SK-N-SH (cell line): Measurements from ENCODE around the gene GATAD2A. TPM values are rescaled to one million over a fixed set of nuclear protein-coding genes. Genes with fewer than 3 reads are reported as not detected.
"Not testable (repeated sequence)": the region's sequence is repeated elsewhere in the genome, so short reads cannot be mapped to it uniquely, and the experiment has no call there.

Experiments used
- CTCF ChIA-PET: fragments of 300-600, 350-600 bp; formaldehyde crosslinking; extraction: SDS; loops from one replicate; lab custom pipeline; 2021; lab: Yijun Ruan, JAX
- POLR2A ChIA-PET: fragments of 350-600 bp; sonication (Branson Sonifier 250); formaldehyde crosslinking; extraction: SDS; loops from one replicate; lab custom pipeline; 2020; ENCODE audit warnings: antibody characterized with exemption, inconsistent platforms; lab: Yijun Ruan, JAX
- DNase-seq: peaks from one replicate; pipeline ENCODE4 v3.0.0; 2012
- H2AFZ ChIP-seq: fragments of 200-600 bp; sonication (generic); 2 replicates; pipeline ENCODE4 v1.8.1; 2016; ENCODE audit warnings: antibody characterized with exemption, mild to moderate bottlenecking, low read depth
- H3F3A ChIP-seq: fragments of 200-600 bp; sonication (generic); replicated peaks from 2 replicates; pipeline ENCODE3; 2016; ENCODE audit warnings: antibody characterized with exemption, mild to moderate bottlenecking; ENCODE audit not compliant: insufficient read depth
- H3K27ac ChIP-seq, 2 experiments: fragments of 200-500 bp in 1 of 2; fragments of 200-600 bp in 1 of 2; sonication (Bioruptor generic) in 1 of 2; sonication (generic), shearing (Covaris generic) in 1 of 2; 2 replicates each; pipeline versions ENCODE4 v1.5.1 to v1.6.1; 2014 to 2016; ENCODE audit warnings: low read depth in 2 of 2, inconsistent platforms in 1 of 2, low read length in 1 of 2, mild to moderate bottlenecking in 1 of 2, mixed read lengths in 1 of 2
- H3K27me3 ChIP-seq: fragments of 200-600 bp; sonication (generic), shearing (Covaris generic); 2 replicates; pipeline ENCODE4 v1.6.1; 2016; ENCODE audit warnings: mixed run types; ENCODE audit not compliant: insufficient read depth
- H3K36me3 ChIP-seq, 2 experiments: fragments of 200-500 bp in 1 of 2; fragments of 200-600 bp in 1 of 2; sonication (Bioruptor generic) in 1 of 2; sonication (generic) in 1 of 2; replicated peaks in 1 of 2; 2 replicates each; pipeline versions ENCODE3 to v1.5.1; 2014 to 2016; ENCODE audit warnings: low read length in 1 of 2, mild to moderate bottlenecking in 1 of 2; ENCODE audit not compliant: insufficient read depth in 2 of 2, control insufficient read depth in 1 of 2
- H3K4me1 ChIP-seq, 2 experiments: fragments of 200-500 bp in 1 of 2; fragments of 200-600 bp in 1 of 2; sonication (Bioruptor generic) in 1 of 2; sonication (generic), shearing (Covaris generic) in 1 of 2; 2 replicates each; pipeline versions ENCODE4 v1.5.1 to v1.6.1; 2014 to 2016; ENCODE audit warnings: low read depth in 1 of 2, low read length in 1 of 2, mixed run types in 1 of 2; ENCODE audit not compliant: insufficient read depth in 2 of 2, control insufficient read depth in 1 of 2
- H3K4me2 ChIP-seq: fragments of 200-600 bp; sonication (generic), shearing (Covaris generic); 2 replicates; pipeline ENCODE4 v1.6.1; 2017; ENCODE audit warnings: mixed run types
- H3K4me3 ChIP-seq, 2 experiments: fragments of 200-500 bp in 1 of 2; fragments of 200-600 bp in 1 of 2; sonication (Bioruptor generic) in 1 of 2; sonication (generic), shearing (Covaris generic) in 1 of 2; 2 replicates each; pipeline versions ENCODE4 v1.5.1 to v1.8.1; 2014 to 2016; ENCODE audit warnings: low read depth in 2 of 2, inconsistent platforms in 1 of 2, low read length in 1 of 2, mild to moderate bottlenecking in 1 of 2, mixed read lengths in 1 of 2, moderate library complexity in 1 of 2
- H3K79me2 ChIP-seq: fragments of 200-600 bp; sonication (generic); 2 replicates; pipeline ENCODE4 v1.8.1; 2017; ENCODE audit warnings: mild to moderate bottlenecking; ENCODE audit not compliant: insufficient read depth
- H3K9ac ChIP-seq: fragments of 200-600 bp; sonication (generic); 2 replicates; pipeline ENCODE4 v1.6.1; 2017; ENCODE audit warnings: mixed run types
- H3K9me2 ChIP-seq: fragments of 200-600 bp; sonication (generic); 2 replicates; pipeline ENCODE4 v1.6.1; 2017; ENCODE audit warnings: mixed run types
- H3K9me3 ChIP-seq: fragments of 200-600 bp; sonication (generic); 2 replicates; pipeline ENCODE4 v1.6.1; 2017; ENCODE audit warnings: mixed run types, mild to moderate bottlenecking, moderate library complexity
- H4K20me1 ChIP-seq: fragments of 200-600 bp; sonication (generic); 2 replicates; pipeline ENCODE4 v1.6.1; 2017; ENCODE audit warnings: mild to moderate bottlenecking, mixed run types; ENCODE audit not compliant: insufficient read depth
- JUND ChIP-seq: IDR thresholded peaks from 2 replicates; pipeline ENCODE4 v1.4.0; 2012
- MXI1 ChIP-seq: IDR thresholded peaks from 2 replicates; pipeline ENCODE4 v1.6.1; 2012; ENCODE audit warnings: mild to moderate bottlenecking, low read depth, low read length, improper control_type of control experiment
- NRF1 ChIP-seq: IDR thresholded peaks from 2 replicates; pipeline ENCODE4 v1.6.1; 2012; ENCODE audit warnings: low read depth, mild to moderate bottlenecking, low read length
- POLR2AphosphoS5 ChIP-seq: IDR thresholded peaks from 2 replicates; pipeline ENCODE4 v1.6.1; 2012; ENCODE audit warnings: low read depth, low read length
- RXRA ChIP-seq: IDR thresholded peaks from 2 replicates; pipeline ENCODE4 v1.4.0; 2012; ENCODE audit warnings: low read depth, mild to moderate bottlenecking, borderline replicate concordance
- SIN3A ChIP-seq: IDR thresholded peaks from 2 replicates; pipeline ENCODE4 v1.6.1; 2012; ENCODE audit warnings: low read depth, mild to moderate bottlenecking, low read length, moderate library complexity, borderline replicate concordance
- TCF12 ChIP-seq: IDR thresholded peaks from 2 replicates; pipeline ENCODE4 v1.4.0; 2012
- WGBS: methylation state at CpG from one replicate; pipeline ENCODE4 v1.1.6; 2017; ENCODE audit warnings: low lambda C conversion rate; 5-methylcytosine and 5-hydroxymethylcytosine counted together
- polyA plus RNA-seq, 3 experiments: library from polyadenylated mRNA; depleted of rRNA; stranded (reverse); fragments of >200 nt; gene quantifications; 2 replicates each; pipeline ENCODE4 v1.2.3, GENCODE V29; 2012
- TF ChIP-seq, protein P1 (sequence below): fragments of 150-350 bp; IDR thresholded peaks from 2 replicates; pipeline ENCODE4 v1.6.1; 2017; ENCODE audit warnings: antibody characterized with exemption, low read length, low read depth, borderline replicate concordance
- TF ChIP-seq, protein P2 (sequence below): IDR thresholded peaks from 2 replicates; pipeline ENCODE4 v1.4.0; 2012; ENCODE audit warnings: low read depth, borderline replicate concordance

GATAD2A gene
- polyA plus RNA-seq, 1 of the 3 experiments (the other 2 are of a cell fraction) = 36.6 TPM

GRCh38 chr19:19452243-19453124 is 47.0 kb downstream of the GATAD2A start:
- DNase-seq = no peak
- Histone ChIP-seq H3K36me3 (no peaks in the 10 kb centered on the region), H3K9me3 (no peaks in the 10 kb centered on the region), H3K9ac (no peak overlapping the region), H2AFZ (no peak overlapping the region), H3K27ac (no peak overlapping the region), H3K4me1 (peaks cover 0 to 4% of the 10 kb centered on the region in 2 experiments; a peak in 1 of 4 replicates), H4K20me1 (peaks cover 64% of the 10 kb centered on the region), H3K9me2 (no peaks in the 10 kb centered on the region), H3K4me2 (no peak overlapping the region), H3K27me3 (no peaks in the 10 kb centered on the region), H3K4me3 (no peak overlapping the region), H3K79me2 (peaks cover 100% of the 10 kb centered on the region), H3F3A (no peaks in the 10 kb centered on the region)
- TF ChIP-seq MXI1 (no peak), TCF12 (no peak), NRF1 (no peak), JUND (no peak)
- TF ChIP-seq, protein P1, sequence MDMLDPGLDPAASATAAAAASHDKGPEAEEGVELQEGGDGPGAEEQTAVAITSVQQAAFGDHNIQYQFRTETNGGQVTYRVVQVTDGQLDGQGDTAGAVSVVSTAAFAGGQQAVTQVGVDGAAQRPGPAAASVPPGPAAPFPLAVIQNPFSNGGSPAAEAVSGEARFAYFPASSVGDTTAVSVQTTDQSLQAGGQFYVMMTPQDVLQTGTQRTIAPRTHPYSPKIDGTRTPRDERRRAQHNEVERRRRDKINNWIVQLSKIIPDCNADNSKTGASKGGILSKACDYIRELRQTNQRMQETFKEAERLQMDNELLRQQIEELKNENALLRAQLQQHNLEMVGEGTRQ = no peak
- TF ChIP-seq, protein P2, sequence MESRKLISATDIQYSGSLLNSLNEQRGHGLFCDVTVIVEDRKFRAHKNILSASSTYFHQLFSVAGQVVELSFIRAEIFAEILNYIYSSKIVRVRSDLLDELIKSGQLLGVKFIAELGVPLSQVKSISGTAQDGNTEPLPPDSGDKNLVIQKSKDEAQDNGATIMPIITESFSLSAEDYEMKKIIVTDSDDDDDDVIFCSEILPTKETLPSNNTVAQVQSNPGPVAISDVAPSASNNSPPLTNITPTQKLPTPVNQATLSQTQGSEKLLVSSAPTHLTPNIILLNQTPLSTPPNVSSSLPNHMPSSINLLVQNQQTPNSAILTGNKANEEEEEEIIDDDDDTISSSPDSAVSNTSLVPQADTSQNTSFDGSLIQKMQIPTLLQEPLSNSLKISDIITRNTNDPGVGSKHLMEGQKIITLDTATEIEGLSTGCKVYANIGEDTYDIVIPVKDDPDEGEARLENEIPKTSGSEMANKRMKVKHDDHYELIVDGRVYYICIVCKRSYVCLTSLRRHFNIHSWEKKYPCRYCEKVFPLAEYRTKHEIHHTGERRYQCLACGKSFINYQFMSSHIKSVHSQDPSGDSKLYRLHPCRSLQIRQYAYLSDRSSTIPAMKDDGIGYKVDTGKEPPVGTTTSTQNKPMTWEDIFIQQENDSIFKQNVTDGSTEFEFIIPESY = no peak
- ChIA-PET CTCF (interaction anchor here (0.6 to 0.9 kb wide), 2 partner anchors 80 to 110 kb away, joined by 3 read pairs; no protein-coding TSS in a partner anchor), POLR2A (no interaction called here)
- over 99% methylated on average over 11 of the region's 11 CpGs for WGBS

GRCh38 chr19:19453125-19453454 is 47.6 kb downstream of the GATAD2A start:
- 94% methylated on average over 2 of the region's 2 CpGs for WGBS
- POLR2A ChIA-PET = no interaction called here
- Histone ChIP-seq H2AFZ (no peak overlapping the region), H3K36me3 (no peaks in the 10 kb centered on the region), H3K4me2 (no peak overlapping the region), H3K9me3 (no peaks in the 10 kb centered on the region), H3K27ac (no peak overlapping the region), H3K9ac (no peak overlapping the region), H3K4me1 (peaks cover under 1 to 3% of the 10 kb centered on the region in 2 experiments; a peak in 2 of 4 replicates), H3K27me3 (no peaks in the 10 kb centered on the region), H4K20me1 (peaks cover 57% of the 10 kb centered on the region), H3K4me3 (no peak overlapping the region), H3K9me2 (no peaks in the 10 kb centered on the region), H3F3A (peaks cover 1% of the 10 kb centered on the region), H3K79me2 (peaks cover 100% of the 10 kb centered on the region)
- CTCF ChIA-PET = interaction anchor here (0.6 to 0.9 kb wide), 2 partner anchors 79 to 111 kb away, joined by 3 read pairs; no protein-coding TSS in a partner anchor
- DNase-seq = no peak
- TF ChIP-seq POLR2AphosphoS5 (no peak), MXI1 (no peak), SIN3A (no peak), RXRA (no peak)
- TF ChIP-seq, protein P2 = no peak

DNA sequence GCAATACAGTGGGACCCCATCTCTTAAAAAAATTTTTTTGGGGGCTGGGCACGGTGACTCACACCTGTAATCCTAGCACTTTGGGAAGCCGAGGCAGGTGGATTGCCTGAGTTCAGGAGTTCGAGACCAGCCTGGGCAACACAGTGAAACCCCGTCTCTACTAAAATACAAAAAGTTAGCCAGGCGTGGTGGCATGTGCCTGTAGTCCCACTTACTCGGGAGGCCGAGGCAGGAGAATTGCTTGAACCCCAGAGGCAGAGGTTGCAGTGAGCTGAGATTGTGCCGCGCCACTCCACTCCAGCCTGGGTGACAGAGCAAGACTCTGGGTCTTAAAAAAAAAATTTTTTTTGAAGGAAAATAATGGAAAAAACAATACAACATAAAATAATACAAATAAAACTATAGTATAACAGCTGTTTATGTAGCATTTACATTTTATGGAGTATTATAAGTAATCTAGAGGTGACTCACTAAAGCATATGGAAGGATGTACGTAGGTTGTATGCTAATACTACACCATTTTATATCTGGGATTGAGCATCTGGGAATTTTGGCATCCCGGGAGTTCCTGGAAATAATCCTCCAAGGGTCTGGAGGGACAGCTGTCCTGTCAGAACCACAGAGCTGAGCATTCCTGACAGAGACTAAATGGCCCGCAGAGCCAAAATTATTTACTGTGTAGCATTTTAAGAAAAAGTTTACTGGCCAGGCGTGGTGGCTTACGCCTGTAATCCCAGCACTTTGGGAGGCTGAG is 49.9 kb downstream of the GATAD2A start:
- H3K36me3 ChIP-seq, H3K9ac ChIP-seq, H3K4me2 ChIP-seq, POLR2A ChIA-PET, H3K9me2 ChIP-seq, H3K27ac ChIP-seq, H3K4me3 ChIP-seq, H3K27me3 ChIP-seq, DNase-seq, H2AFZ ChIP-seq, H3K9me3 ChIP-seq: not testable (repeated sequence)
- peaks cover 48% of the 10 kb centered on the region for H4K20me1 ChIP-seq
- 96% methylated on average over 14 of the region's 14 CpGs for WGBS
- peaks cover 21% of the 10 kb centered on the region for H3F3A ChIP-seq
- H3K79me2 ChIP-seq = peaks cover 97% of the 10 kb centered on the region
- CTCF ChIA-PET = interaction anchor here (0.6 to 1.0 kb wide), 2 partner anchors 35 to 1584 kb away, joined by 3 to 4 read pairs; partner anchors contain the start of gene SLC5A5
- H3K4me1 ChIP-seq = peaks cover 16 to 23% of the 10 kb centered on the region in 2 experiments
